SH-SY5Y (cell line): Measurements from ENCODE around the gene CA10.

Source experiments
- GATA2 ChIP-seq: IDR thresholded peaks from 2 replicates; pipeline ENCODE4 v1.6.1; 2011; ENCODE audit warnings: mild to moderate bottlenecking, low read depth, low read length
- GATA3 ChIP-seq: IDR thresholded peaks from 2 replicates; pipeline ENCODE4 v1.6.1; 2011; ENCODE audit warnings: low read depth, mild to moderate bottlenecking, low read length, moderate library complexity

- TF ChIP-seq GATA2 (no peak), GATA3 (no peak)
Measured at GRCh38 chr17:51997723-51998122, 160.8 kb downstream of the CA10 start.
